HG03139 (cell line): ENCODE data around the gene MLC1.

Experiments
- ATAC-seq: cut with Tn5 transposase; IDR thresholded peaks from one replicate; pipeline ENCODE4 v1.9.1; 2021; ENCODE audit not compliant: unreplicated experiment

Gene MLC1

GRCh38 chr22:50058906-50059880 is 26.0 kb downstream of the MLC1 start:
- no peak for ATAC-seq

GRCh38 chr22:50058061-50058905 is 26.9 kb downstream of the MLC1 start, which contains the start of gene TTLL8:
TTLL8 (minus strand) TSS chr22:50058298.
- ATAC-seq = no peak

- no peak for ATAC-seq
These were observed 27.8 kb downstream of the MLC1 start for GRCh38 chr22:50057278-50058060.

- no peak for ATAC-seq
These were observed 28.8 kb downstream of the MLC1 start for GRCh38 chr22:50056214-50056972.

GRCh38 chr22:50053861-50054260 is 31.4 kb downstream of the MLC1 start:
- no peak for ATAC-seq

GRCh38 chr22:50051930-50052329 is 33.3 kb downstream of the MLC1 start:
- ATAC-seq = no peak

GRCh38 chr22:50049299-50050195 is 35.7 kb downstream of the MLC1 start:
- no peak for ATAC-seq

- no peak for ATAC-seq
These were observed 36.4 kb downstream of the MLC1 start for GRCh38 chr22:50048836-50049235.

- ATAC-seq = no peak
These were observed 37.0 kb downstream of the MLC1 start for GRCh38 chr22:50048061-50048765.

GRCh38 chr22:50047346-50047745 is 37.9 kb downstream of the MLC1 start:
- no peak for ATAC-seq

- no peak for ATAC-seq
These were observed 38.6 kb downstream of the MLC1 start for GRCh38 chr22:50046481-50047245.

- ATAC-seq = no peak
These were observed 39.2 kb downstream of the MLC1 start for GRCh38 chr22:50046019-50046415.

- no peak for ATAC-seq
These were observed 39.8 kb downstream of the MLC1 start for GRCh38 chr22:50045211-50046018.

GRCh38 chr22:50044485-50045118 is 40.6 kb downstream of the MLC1 start:
- no peak for ATAC-seq

GRCh38 chr22:50041361-50042065 is 43.7 kb downstream of the MLC1 start:
- no peak for ATAC-seq

GRCh38 chr22:50040717-50041116 is 44.5 kb downstream of the MLC1 start:
- ATAC-seq = no peak
